ENCODE data around the gene BRMS1L. TPM values are rescaled to one million over a fixed set of nuclear protein-coding genes. Genes with fewer than 3 reads are reported as not detected.
"Not testable (repeated sequence)": the region's sequence is repeated elsewhere in the genome, so short reads cannot be mapped to it uniquely, and the experiment has no call there.

The BRMS1L gene
- total RNA-seq, 6 experiments from 2014 or later, result 2.3 to 6.2 (median 3.3) TPM

- WGBS (ENCODE audit: insufficient coverage, low coverage, low lambda C conversion rate, missing lambda C conversion rate), result 55% methylated on average over 8 of the region's 8 CpGs
- TF ChIP-seq CTCF (IDR thresholded peaks at IDR 0.05) (no peak), POLR2A (IDR thresholded peaks at IDR 0.05) (no peak)
- no peaks in the 10 kb centered on the region for H3K27me3 ChIP-seq
- peak overlapping the region in 1 of 3 donors; percentile 39 for H3K27ac ChIP-seq
- ATAC-seq, result peak in 1 of 4 donors; percentile 6
- intact Hi-C loops (cut with DNase I), result no loop called here
- H3K36me3 ChIP-seq, result no peaks in the 10 kb centered on the region
- peak overlapping the region in 2 of 3 donors; percentile 61 to 66 for H3K4me3 ChIP-seq
- no peak for DNase-seq
- H3K9me3 ChIP-seq, result no peaks in the 10 kb centered on the region
- peaks cover 0 to 31% (median 0%) of the 10 kb centered on the region in 4 donors for H3K4me1 ChIP-seq
Measured at GRCh38 chr14:35807131-35807961, 18.8 kb upstream of the BRMS1L start.

- peaks cover 0 to 28% (median 0%) of the 10 kb centered on the region in 4 donors for H3K4me1 ChIP-seq
- no peaks in the 10 kb centered on the region for H3K9me3 ChIP-seq
- H3K4me3 ChIP-seq, result peak overlapping the region; percentile 51 to 66 (median 61)
- H3K27ac ChIP-seq, result peak overlapping the region; percentile 86 to 88 (median 87)
- DNase-seq (no peak), ATAC-seq (peak in 2 of 4 donors; percentile 4 to 28)
- no peaks in the 10 kb centered on the region for H3K27me3 ChIP-seq
- no peaks in the 10 kb centered on the region for H3K36me3 ChIP-seq
- no peak for TF ChIP-seq CTCF (IDR thresholded peaks at IDR 0.05)
- no peak for TF ChIP-seq POLR2A (IDR thresholded peaks at IDR 0.05)
- intact Hi-C loops (cut with DNase I), result no loop called here
- WGBS (ENCODE audit: insufficient coverage, low coverage, low lambda C conversion rate, missing lambda C conversion rate), result 3% methylated on average over 11 of the region's 11 CpGs
Measured at GRCh38 chr14:35808076-35808637, 18.0 kb upstream of the BRMS1L start.

- H3K36me3 ChIP-seq; H3K9me3 ChIP-seq; H3K27me3 ChIP-seq; intact Hi-C loops (cut with DNase I): not testable (repeated sequence)
- Histone ChIP-seq H3K4me1 (peaks cover 0 to 22% (median 0%) of the 10 kb centered on the region in 4 donors), H3K4me3 (peak within 1 kb of the TSS; percentile 51 to 66 (median 61)), H3K27ac (peak within 1 kb of the TSS; percentile 86 to 88 (median 87))
- DNase-seq (peak; percentile 88 to 93 (median 92)), ATAC-seq (peak; percentile 94 to 98 (median 95))
- WGBS (ENCODE audit: insufficient coverage, low coverage, low lambda C conversion rate, missing lambda C conversion rate), result 0% methylated on average over 42 of the region's 66 CpGs
- peak; percentile 92 for TF ChIP-seq POLR2A (IDR thresholded peaks at IDR 0.05)
- TF ChIP-seq CTCF (IDR thresholded peaks at IDR 0.05), result peak in 3 of 4 donors; percentile 19 to 36 (median 34)
Measured at GRCh38 chr14:35808638-35809563, 17.2 kb upstream of the BRMS1L start, which contains the start of gene RALGAPA1. Gene RALGAPA1, minus strand, starts transcription at chr14:35809295. Its CDS starts 460 bp downstream, at chr14:35808835.

GRCh38 chr14:35809597-35809996, 16.5 kb upstream of the BRMS1L start:
- intact Hi-C loops (cut with DNase I), result no loop called here
- 20% methylated on average over 2 of the region's 2 CpGs for WGBS (ENCODE audit: insufficient coverage, low coverage, low lambda C conversion rate, missing lambda C conversion rate)
- Histone ChIP-seq H3K4me3 (peak overlapping the region in 2 of 3 donors; percentile 61 to 66), H3K27me3 (no peaks in the 10 kb centered on the region), H3K36me3 (no peaks in the 10 kb centered on the region), H3K4me1 (peaks cover 0 to 22% (median 0%) of the 10 kb centered on the region in 4 donors), H3K9me3 (no peaks in the 10 kb centered on the region), H3K27ac (peak overlapping the region; percentile 86 to 88 (median 87))
- TF ChIP-seq CTCF (IDR thresholded peaks at IDR 0.05) (no peak), POLR2A (IDR thresholded peaks at IDR 0.05) (no peak)
- DNase-seq (no peak), ATAC-seq (no peak)

Data from right lobe of liver (tissue), 6 donors.